NCI-H345 treated with DMSO at 0.1 percent for 48 hours (cell line): Measurements from ENCODE around the gene KLHL1.

Source experiments
- DNase-seq: peaks from one replicate; lab custom pipeline; 2025; ENCODE audit not compliant: unreplicated experiment; lab: John Stamatoyannopoulos, UW

The KLHL1 gene

DNA sequence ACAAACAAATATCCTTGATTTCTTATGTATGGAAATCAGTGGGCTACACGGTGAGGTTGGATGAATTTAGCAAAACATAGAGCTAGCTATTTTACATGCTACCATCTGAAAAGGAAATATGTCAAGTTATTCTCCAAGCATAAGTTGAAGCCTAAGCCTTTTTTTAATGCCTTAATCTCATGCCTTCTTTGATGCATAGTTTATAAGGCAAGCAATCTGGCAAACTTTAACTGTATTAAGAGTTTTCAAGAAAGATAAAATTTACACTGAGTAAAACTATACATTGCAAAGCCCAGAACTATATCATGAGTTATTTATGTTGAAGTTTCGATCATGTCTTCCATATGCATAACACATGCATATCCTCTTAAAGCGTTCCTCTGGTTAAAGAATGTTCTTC lies 85.6 kb downstream of the KLHL1 start:
- no peak for DNase-seq

GRCh38 chr13:70016116-70016515 lies 92.1 kb downstream of the KLHL1 start:
- no peak for DNase-seq

DNA sequence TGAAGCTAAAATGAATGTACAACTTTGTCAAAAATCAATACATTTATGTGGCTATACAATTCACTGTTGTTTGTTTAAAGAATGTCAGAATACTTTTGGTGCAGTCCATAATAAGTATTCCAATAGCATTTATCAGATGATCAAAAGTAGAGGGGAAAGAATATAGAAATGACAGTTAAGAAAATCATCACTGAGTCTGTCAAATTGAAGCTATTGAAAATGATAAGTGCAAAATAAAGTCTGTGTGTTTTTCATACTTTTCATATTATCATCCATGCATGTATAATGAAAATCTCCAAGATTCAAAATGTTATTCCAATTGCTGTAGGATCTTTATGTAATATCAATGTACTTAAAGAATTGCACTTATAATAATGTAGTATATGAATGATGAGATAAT lies 93.9 kb downstream of the KLHL1 start:
- DNase-seq, result no peak

DNA sequence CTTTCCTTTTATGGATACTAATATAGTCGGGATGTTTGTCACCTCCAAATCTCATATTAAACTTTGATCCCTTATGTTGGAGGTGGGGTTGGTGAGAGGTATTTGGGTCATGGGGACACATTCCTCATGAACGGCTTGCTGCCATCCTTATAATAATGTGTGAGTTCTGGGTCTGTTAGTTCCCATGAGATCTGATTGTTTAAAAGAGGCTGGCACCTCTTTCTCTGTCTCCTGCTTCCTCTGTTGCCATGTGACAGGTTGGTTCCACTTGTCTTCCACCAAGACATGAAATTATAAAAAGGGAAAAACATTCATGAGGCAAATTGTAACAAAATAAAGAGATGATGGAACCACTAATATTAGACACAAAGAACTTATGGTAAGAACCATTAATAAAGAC lies 108.4 kb downstream of the KLHL1 start:
- DNase-seq, result no peak

DNA sequence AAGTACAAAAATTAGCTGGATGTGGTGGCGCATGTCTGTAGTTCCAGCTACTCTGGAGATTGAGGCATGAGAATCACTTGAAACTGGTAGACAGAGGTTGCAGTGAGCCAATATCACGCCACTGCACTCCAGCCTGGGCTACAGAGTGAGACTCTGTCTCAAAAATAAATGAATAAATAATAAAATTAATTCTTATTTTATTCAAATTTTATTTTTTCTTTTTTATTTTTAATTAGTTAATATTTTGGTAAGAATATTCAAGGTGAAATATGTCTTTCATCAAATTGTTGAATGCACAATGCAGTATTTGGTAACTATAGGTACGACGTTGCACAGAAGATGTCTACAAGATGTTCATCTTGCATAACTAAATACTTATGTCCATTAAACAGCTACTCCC lies 111.2 kb downstream of the KLHL1 start:
- no peak for DNase-seq

GRCh38 chr13:69980799-69981198 lies 127.5 kb downstream of the KLHL1 start:
- no peak for DNase-seq

DNA sequence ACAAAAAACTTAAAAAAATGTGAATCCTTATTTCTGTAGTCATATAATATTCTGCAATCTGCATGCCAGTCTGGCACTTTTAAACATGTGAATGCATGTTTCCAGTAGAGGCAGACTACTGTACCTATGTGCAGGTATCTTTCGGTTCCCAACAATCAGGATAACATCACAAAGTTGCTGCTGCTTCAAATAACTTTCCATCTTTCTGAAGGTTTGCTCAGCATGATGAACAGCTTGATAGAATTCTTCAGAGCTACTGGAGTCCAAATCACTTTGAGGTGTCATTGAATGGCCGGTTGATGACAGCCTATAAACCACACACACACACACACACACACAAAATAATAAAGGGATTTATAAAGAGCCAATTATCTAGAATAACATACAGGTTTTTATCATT lies 132.8 kb downstream of the KLHL1 start:
- no peak for DNase-seq

- DNase-seq, result no peak
Measured at GRCh38 chr13:69970520-69970919, 137.7 kb downstream of the KLHL1 start.

- no peak for DNase-seq
Measured at GRCh38 chr13:69959046-69959445, 149.2 kb downstream of the KLHL1 start.

DNA sequence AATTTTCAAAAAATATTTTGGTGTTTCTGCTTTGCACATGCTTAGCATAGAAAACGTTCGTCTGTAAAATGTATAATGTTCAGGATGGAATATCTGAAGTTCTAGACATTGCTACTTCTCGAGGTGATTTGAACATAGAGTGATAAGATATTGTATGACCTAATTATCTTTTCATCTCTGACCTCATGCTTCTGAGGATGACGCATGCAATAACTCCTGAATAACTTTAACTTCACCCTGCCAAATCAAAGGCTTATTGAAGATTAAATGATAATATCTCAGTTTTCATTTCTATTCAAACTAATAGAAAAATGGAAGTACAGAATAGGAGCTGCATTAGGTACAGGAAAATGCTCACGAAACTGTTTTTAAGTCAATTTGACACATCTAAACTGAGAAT lies 151.4 kb downstream of the KLHL1 start:
- no peak for DNase-seq

- DNase-seq, result no peak
Measured at GRCh38 chr13:69956349-69956748, 151.9 kb downstream of the KLHL1 start.

DNA sequence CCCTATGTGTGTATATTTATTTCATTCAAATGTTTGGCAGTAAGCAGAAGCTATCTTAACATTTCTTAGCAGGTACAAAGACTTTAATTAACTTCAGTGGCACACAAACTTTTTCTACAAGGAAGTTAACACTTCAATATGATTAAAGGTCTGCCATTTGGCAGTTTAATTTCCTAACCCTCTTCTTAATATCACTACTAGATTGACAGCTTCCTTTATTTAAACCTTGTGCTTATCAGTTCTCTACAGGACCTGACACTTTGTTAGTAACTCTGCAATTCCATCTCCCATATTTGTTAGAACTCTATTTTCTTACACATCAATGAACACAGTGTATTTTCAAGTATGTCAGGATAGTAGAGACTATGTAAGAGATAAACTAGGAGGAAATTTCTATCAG lies 153.0 kb downstream of the KLHL1 start:
- no peak for DNase-seq

- no peak for DNase-seq
Measured at GRCh38 chr13:69951412-69951811, 156.8 kb downstream of the KLHL1 start.

GRCh38 chr13:69950160-69950559 lies 158.1 kb downstream of the KLHL1 start:
- DNase-seq, result no peak

DNA sequence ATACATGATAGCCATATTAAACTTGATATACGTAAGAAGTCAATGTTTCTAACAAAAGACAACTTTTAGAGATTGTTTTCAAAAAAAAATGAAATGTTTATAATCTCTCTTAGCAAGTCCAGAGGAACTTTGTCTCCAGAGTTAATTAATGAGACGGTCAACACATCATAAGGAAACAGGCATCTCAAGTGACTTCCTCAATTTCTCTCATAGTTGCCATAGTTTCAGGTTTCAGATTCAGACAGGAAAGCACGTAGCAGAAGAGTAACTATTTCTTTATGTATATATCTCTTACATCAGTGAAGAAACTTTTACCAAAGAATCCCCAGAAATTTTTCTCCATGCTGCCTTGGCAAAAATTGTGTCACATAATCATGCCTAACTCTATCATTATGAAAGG lies 160.2 kb downstream of the KLHL1 start:
- DNase-seq, result no peak

DNA sequence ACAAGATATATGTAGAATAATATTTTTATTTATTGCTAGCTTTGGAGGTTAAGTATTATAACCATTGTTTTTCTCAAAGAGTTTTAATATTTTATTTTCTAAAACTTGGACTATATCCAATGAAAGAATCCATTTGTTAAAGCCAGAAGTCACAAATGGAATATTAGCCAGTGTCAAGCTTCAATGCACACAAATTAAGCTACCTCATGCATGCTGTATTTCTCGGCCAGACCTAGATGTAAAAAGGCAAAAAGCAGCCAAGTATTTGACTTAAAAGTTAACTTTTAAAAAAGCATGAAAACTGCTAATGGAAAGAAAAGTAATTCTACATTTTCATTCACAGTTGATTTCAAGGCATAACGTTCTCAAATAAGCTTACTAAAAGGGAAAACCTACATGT lies 160.7 kb downstream of the KLHL1 start:
- no peak for DNase-seq

DNA sequence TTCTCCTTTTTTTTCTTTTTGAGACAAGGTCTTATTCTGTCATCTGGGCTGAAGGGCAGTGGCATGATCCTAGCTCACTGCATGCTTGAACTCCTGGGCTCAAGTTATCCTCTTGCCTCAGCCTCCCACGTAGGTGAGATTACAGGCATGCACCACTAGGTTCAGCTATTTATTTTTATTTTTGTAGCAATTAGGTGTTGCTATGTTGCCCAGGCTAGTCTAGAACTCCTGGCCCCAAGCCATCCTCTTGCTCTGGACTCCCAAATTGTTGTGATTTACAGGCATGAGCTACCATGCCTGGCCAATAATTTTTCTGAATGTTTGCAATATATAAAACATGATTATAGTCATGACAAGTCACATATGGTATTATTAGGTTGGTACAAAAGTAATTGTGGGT lies 161.7 kb downstream of the KLHL1 start:
- DNase-seq, result no peak

GRCh38 chr13:69935043-69935442 lies 173.2 kb downstream of the KLHL1 start:
- no peak for DNase-seq

GRCh38 chr13:69928262-69928661 lies 180.0 kb downstream of the KLHL1 start:
- no peak for DNase-seq

DNA sequence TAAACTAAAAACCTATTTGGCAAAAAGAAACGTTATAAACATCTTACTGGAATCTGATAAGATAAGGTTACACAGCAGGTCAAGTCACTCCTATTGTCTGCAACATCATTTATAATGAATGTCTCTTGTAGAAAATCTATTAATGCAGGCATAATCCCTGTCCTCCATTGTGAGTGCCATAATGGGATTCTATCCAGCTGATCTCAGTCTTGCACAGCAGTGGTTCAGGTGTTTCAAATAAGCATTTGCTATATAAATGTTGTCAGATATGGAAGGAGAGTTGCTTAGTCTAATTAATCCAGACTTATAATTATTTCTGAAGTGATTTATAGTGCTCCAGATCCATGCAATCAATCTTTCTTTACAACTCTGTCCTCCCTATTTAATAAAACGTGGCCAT lies 187.1 kb downstream of the KLHL1 start:
- DNase-seq, result no peak

- DNase-seq, result peak; percentile 23
Measured at GRCh38 chr13:69912630-69913029, 195.6 kb downstream of the KLHL1 start.

DNA sequence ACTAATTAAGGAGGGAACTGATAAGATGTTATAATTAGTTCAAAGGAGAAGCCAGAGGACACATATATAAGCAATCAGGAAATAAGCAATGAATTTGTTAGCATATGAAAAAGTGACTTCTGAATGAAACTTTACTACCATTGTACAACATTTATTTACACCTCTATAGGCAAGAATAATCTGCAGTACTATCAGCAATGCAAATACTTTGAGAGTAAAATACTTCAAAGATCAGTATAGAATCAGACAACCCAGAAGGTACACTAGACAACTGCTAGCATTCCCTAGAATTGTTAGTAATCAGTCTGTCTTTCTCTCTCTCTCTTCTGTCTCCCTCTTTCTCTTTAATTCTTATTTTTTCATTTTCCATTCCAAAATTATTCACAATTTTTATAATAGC lies 197.5 kb downstream of the KLHL1 start:
- DNase-seq, result no peak

DNA sequence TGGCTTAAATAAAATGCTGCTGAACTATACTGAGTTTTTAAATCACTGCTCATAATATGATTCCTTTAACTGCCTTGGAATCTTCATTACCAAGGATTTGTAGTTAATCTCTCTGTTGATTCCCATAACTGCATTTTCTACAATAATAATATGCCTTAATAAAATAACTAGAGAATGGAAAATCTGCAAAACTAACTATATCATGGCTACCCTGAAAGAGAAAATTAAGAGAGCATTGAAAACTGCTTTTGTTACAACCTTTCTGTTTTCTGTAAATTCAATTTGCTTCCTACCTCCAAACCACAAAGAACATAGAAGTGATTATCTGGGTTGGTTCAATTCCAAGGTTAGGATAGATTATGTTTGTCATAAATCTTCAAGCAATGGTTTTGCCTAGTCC lies 203.5 kb downstream of the KLHL1 start:
- no peak for DNase-seq

- no peak for DNase-seq
Measured at GRCh38 chr13:69903081-69903480, 205.2 kb downstream of the KLHL1 start.
